Keratinocyte (primary cell): ENCODE results near the gene EGFR. TPM values are rescaled to one million over a fixed set of nuclear protein-coding genes. Genes with fewer than 3 reads are reported as not detected.

ENCODE experiments used
- DNase-seq: peaks from one replicate; pipeline ENCODE4 v3.0.0-alpha.2; 2011; ENCODE audit warnings: low read depth, missing footprints, low spot score
- FAIRE-seq: peaks from 2 replicates; lab custom pipeline; 2011; peaks lifted over from hg19 to GRCh38; lab: Jason Lieb, UNC
- H2AFZ ChIP-seq: 2 replicates; pipeline ENCODE4 v1.6.0; 2012; ENCODE audit warnings: low read length, control low read depth, inconsistent platforms; ENCODE audit not compliant: control insufficient read depth
- H3K27ac ChIP-seq: 2 replicates; pipeline ENCODE4 v1.5.1; 2011; ENCODE audit warnings: low read length; ENCODE audit not compliant: control insufficient read depth, insufficient read depth
- H3K27me3 ChIP-seq: 3 replicates; pipeline ENCODE4 v1.6.0; 2011; ENCODE audit warnings: low read length; ENCODE audit not compliant: control insufficient read depth, insufficient read depth; ENCODE audit errors: extremely low read depth
- H3K36me3 ChIP-seq, 2 experiments: 2 replicates in 1 of 2; 3 replicates in 1 of 2; pipeline ENCODE4 v1.5.1; 2011; ENCODE audit warnings: low read length in 2 of 2, mild to moderate bottlenecking in 1 of 2; ENCODE audit not compliant: control insufficient read depth in 2 of 2, insufficient read depth in 2 of 2; ENCODE audit errors: extremely low read depth in 1 of 2
- H3K4me1 ChIP-seq: 3 replicates; pipeline ENCODE4 v1.5.1; 2011; ENCODE audit warnings: low read length; ENCODE audit not compliant: control insufficient read depth, insufficient read depth; ENCODE audit errors: extremely low read depth
- H3K4me2 ChIP-seq: 3 replicates; pipeline ENCODE4 v1.6.0; 2011; ENCODE audit warnings: low read depth, low read length; ENCODE audit not compliant: control insufficient read depth, insufficient read depth; ENCODE audit errors: extremely low read depth
- H3K4me3 ChIP-seq, 3 experiments: fragments of 200-600 bp in 1 of 3; sonication (generic) in 1 of 3; 2 replicates in 2 of 3; 3 replicates in 1 of 3; pipeline ENCODE4 v1.5.1; 2011 to 2016; ENCODE audit warnings: low read length in 3 of 3, mild to moderate bottlenecking in 3 of 3, control low read depth in 2 of 3, inconsistent platforms in 1 of 3, low read depth in 1 of 3, mixed read lengths in 1 of 3, mixed run types in 1 of 3, moderate library complexity in 1 of 3; ENCODE audit not compliant: control insufficient read depth in 2 of 3, insufficient read depth in 2 of 3; ENCODE audit errors: extremely low read depth in 1 of 3
- H3K79me2 ChIP-seq: 2 replicates; pipeline ENCODE4 v1.6.0; 2012; ENCODE audit warnings: low read length; ENCODE audit not compliant: control insufficient read depth, insufficient read depth
- H3K9ac ChIP-seq: 3 replicates; pipeline ENCODE4 v1.6.0; 2011; ENCODE audit warnings: low read length; ENCODE audit not compliant: control insufficient read depth, insufficient read depth; ENCODE audit errors: extremely low read depth
- H3K9me1 ChIP-seq: 3 replicates; pipeline ENCODE4 v1.6.0; 2011; ENCODE audit warnings: low read length; ENCODE audit not compliant: control insufficient read depth, insufficient read depth; ENCODE audit errors: extremely low read depth
- H3K9me3 ChIP-seq: 2 replicates; pipeline ENCODE4 v1.5.1; 2012; ENCODE audit warnings: low read depth, low read length; ENCODE audit not compliant: control insufficient read depth
- H4K20me1 ChIP-seq: 3 replicates; pipeline ENCODE4 v1.6.0; 2011; ENCODE audit warnings: low read length; ENCODE audit not compliant: control insufficient read depth, insufficient read depth; ENCODE audit errors: extremely low read depth
- EZH2 ChIP-seq: IDR thresholded peaks from one replicate; pipeline ENCODE4 v1.6.1; 2012; ENCODE audit warnings: inconsistent platforms, mild to moderate bottlenecking, low read length, moderate library complexity
- dilution Hi-C: fragments of 300-500 bp; cut with MboI; formaldehyde crosslinking; loops from one replicate; pipeline ENCODE4 v1.7.0; 2020; ENCODE audit warnings: low sequenced_read_pairs; ENCODE audit not compliant: extremely low pct_ligation_motif_present
- polyA plus RNA-seq, 5 experiments: library from polyadenylated mRNA; depleted of rRNA in 3 of 5; stranded (reverse) in 3 of 5; stranded (forward) in 1 of 5; unstranded in 1 of 5; fragments of >200 nt; gene quantifications; 1 replicate in 1 of 5; 2 replicates in 3 of 5; 3 replicates in 1 of 5; pipeline versions ENCODE4 v1.2.1 to v1.2.3, GENCODE V29; 2011 to 2012; ENCODE audit warnings: missing spikeins in 2 of 5, low read depth in 1 of 5, low replicate concordance in 1 of 5
- TF ChIP-seq, protein P1 (sequence below), 3 experiments: IDR thresholded peaks in 1 of 3; conservative IDR thresholded peaks in 1 of 3; optimal IDR thresholded peaks in 1 of 3; 2 replicates in 2 of 3; 3 replicates in 1 of 3; pipeline versions ENCODE3 to v1.5.1; 2011; ENCODE audit warnings: low read length in 3 of 3, mild to moderate bottlenecking in 3 of 3, moderate library complexity in 2 of 3, control low read depth in 1 of 3, inconsistent platforms in 1 of 3; ENCODE audit not compliant: insufficient read depth in 2 of 3; ENCODE audit errors: extremely low read depth in 1 of 3

The EGFR gene
- polyA plus RNA-seq, 1 donor (not counting 4 experiments of a cell fraction or from before 2014, with no cell fraction given), result 120 TPM

- Histone ChIP-seq H3K9me3 (no peaks in the 10 kb centered on the region), H3K36me3 (peaks cover 26 to 52% of the 10 kb centered on the region in 2 experiments), H4K20me1 (no peaks in the 10 kb centered on the region), H3K27me3 (no peaks in the 10 kb centered on the region), H2AFZ (no peak overlapping the region), H3K27ac (no peak overlapping the region), H3K4me2 (no peak overlapping the region), H3K4me1 (peaks cover 66% of the 10 kb centered on the region), H3K9me1 (peaks cover 2% of the 10 kb centered on the region), H3K4me3 (no peak overlapping the region), H3K9ac (no peak overlapping the region), H3K79me2 (peaks cover 93% of the 10 kb centered on the region)
- no peak for DNase-seq
- TF ChIP-seq, protein P1, sequence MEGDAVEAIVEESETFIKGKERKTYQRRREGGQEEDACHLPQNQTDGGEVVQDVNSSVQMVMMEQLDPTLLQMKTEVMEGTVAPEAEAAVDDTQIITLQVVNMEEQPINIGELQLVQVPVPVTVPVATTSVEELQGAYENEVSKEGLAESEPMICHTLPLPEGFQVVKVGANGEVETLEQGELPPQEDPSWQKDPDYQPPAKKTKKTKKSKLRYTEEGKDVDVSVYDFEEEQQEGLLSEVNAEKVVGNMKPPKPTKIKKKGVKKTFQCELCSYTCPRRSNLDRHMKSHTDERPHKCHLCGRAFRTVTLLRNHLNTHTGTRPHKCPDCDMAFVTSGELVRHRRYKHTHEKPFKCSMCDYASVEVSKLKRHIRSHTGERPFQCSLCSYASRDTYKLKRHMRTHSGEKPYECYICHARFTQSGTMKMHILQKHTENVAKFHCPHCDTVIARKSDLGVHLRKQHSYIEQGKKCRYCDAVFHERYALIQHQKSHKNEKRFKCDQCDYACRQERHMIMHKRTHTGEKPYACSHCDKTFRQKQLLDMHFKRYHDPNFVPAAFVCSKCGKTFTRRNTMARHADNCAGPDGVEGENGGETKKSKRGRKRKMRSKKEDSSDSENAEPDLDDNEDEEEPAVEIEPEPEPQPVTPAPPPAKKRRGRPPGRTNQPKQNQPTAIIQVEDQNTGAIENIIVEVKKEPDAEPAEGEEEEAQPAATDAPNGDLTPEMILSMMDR (optimal IDR thresholded peaks at IDR 0.05 in 1 of 3, IDR thresholded peaks at IDR 0.05 in 1 of 3, conservative IDR thresholded peaks at IDR 0.05 in 1 of 3; ENCODE audit: extremely low read depth in 1 of 3, insufficient read depth in 2 of 3, low read length in 3 of 3), result no peak
- no peak for TF ChIP-seq EZH2
- dilution Hi-C loops, result no loop called here
- FAIRE-seq, result no peak
Measured at GRCh38 chr7:55058314-55058713, 39.5 kb downstream of the EGFR start.

GRCh38 chr7:55059021-55059420 lies 40.2 kb downstream of the EGFR start:
- no peak for DNase-seq
- peak overlapping the region; percentile 13 for H3K27ac ChIP-seq
- no peak for FAIRE-seq
- H2AFZ ChIP-seq, result no peak overlapping the region
- no peaks in the 10 kb centered on the region for H3K27me3 ChIP-seq
- H3K36me3 ChIP-seq, result peaks cover 29 to 53% of the 10 kb centered on the region in 2 experiments
- H4K20me1 ChIP-seq, result no peaks in the 10 kb centered on the region
- no peak overlapping the region for H3K4me2 ChIP-seq
- no peak overlapping the region for H3K4me3 ChIP-seq
- H3K9me1 ChIP-seq, result peaks cover 2% of the 10 kb centered on the region
- dilution Hi-C loops, result no loop called here
- no peaks in the 10 kb centered on the region for H3K9me3 ChIP-seq
- H3K4me1 ChIP-seq, result peaks cover 69% of the 10 kb centered on the region
- H3K79me2 ChIP-seq, result peaks cover 96% of the 10 kb centered on the region
- H3K9ac ChIP-seq, result no peak overlapping the region
- TF ChIP-seq EZH2, result no peak
- TF ChIP-seq, protein P1 (optimal IDR thresholded peaks at IDR 0.05 in 1 of 3, IDR thresholded peaks at IDR 0.05 in 1 of 3, conservative IDR thresholded peaks at IDR 0.05 in 1 of 3; ENCODE audit: extremely low read depth in 1 of 3, insufficient read depth in 2 of 3, low read length in 3 of 3), result no peak
